CD4-positive, alpha-beta T cell treated with Interleukin-1 beta for 1 hour (primary cell): Measurements from ENCODE around the gene DSCAM.
"Not testable (repeated sequence)": the region's sequence is repeated elsewhere in the genome, so short reads cannot be mapped to it uniquely, and the experiment has no call there.

Source experiments
- DNase-seq, 2 donors: peaks; one replicate each; pipeline ENCODE4 v3.0.0-alpha.2; 2020 to 2022

DSCAM gene

DNA sequence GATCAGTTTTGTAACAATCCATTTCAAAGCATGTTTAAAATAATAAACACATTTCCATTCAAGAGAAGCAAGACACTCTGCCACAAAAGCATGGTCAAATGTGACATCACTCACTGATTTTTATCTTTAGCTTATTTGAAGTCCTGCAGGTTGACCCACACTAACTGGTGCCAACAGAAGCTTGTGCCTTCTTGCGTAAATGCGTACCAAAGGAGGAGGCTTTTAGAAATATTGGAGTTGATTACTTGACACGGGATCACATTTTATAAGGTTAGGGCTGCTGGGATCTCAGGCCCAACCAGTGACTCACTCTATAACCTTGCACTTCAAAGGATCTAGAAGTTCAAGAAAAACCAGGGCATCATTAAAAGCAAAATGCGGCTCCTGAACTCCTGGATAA is 776.1 kb downstream of the DSCAM start:
- no peak for DNase-seq

- no peak for DNase-seq
Observed at GRCh38 chr21:40067751-40068150, 779.2 kb downstream of the DSCAM start.

- no peak for DNase-seq
Observed at GRCh38 chr21:40066221-40066620, 780.7 kb downstream of the DSCAM start.

DNA sequence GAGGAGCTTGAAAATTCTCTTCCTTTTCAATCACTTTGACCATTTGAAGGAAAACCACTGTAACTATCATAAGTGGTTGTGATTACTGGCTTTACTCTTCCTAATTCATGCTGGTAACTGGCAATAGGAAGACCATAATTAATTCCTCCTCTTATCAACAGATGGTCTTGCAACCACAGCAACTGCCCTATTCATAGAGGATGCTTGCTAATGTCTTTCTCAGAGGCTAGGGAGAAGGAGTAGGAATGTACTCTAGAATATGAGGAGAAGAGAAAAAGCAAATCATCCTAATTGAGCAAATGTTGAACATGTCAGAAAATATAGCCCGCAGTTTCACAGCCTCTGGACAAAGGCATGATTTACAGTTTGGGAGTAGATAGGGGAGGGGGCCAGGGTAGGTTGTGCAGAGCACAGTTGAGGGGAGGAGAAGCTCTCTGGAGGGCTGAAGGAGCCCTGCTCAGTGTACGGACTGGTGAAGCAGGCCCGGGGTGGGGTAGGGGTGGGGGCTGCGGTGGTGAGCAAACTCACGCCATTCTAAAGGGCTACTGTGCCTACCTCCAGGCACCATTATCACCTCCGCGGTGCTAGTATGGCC is 786.8 kb downstream of the DSCAM start:
- no peak for DNase-seq

DNA sequence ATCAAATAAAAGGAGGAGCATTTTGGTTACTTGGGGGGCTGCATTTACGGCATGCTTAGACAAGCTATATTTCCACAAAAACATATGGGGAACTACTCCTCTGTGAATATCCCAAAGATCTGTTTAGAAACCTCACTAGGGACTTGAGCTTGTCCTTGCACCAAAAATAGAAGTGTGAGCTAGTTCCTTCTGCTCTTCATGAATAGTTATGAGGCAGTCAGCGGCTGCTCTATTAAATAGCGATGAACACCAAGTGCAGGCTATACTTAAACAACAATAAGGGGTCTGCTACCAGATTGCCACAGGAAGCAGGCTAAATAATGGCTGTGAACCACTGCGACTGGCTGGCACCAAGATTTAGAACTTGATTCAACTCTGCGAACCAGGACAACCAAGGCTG is 789.6 kb downstream of the DSCAM start:
- no peak for DNase-seq

- DNase-seq: no peak
Observed at GRCh38 chr21:40056031-40056430, 790.9 kb downstream of the DSCAM start.

DNA sequence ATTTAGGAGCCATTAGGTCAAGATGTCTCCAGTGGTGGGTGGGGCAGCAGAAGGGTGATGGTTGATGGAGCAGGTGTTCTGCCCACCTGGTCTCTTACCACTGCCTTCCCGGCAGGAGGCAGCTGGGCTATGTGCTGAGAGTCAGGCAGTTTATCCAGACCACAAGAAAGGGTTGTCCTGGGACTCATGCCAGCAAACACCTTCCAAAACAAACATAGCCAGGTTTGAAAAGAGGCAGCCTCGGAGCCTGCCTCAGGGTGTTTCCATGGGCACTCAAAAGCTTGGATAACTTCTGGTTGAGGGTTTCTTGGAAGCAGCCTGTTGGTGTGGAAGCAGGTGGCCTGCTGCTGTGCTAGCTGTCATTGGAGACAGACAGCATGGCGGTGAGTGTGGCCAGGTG is 792.6 kb downstream of the DSCAM start:
- no peak for DNase-seq

- no peak for DNase-seq
Observed at GRCh38 chr21:40053007-40053406, 794.0 kb downstream of the DSCAM start.

- DNase-seq: no peak
Observed at GRCh38 chr21:40052276-40052675, 794.7 kb downstream of the DSCAM start.

GRCh38 chr21:40051801-40052200 is 795.2 kb downstream of the DSCAM start:
- DNase-seq: no peak

- DNase-seq: no peak
Observed at GRCh38 chr21:40049931-40050290, 797.0 kb downstream of the DSCAM start.

- no peak for DNase-seq
Observed at GRCh38 chr21:40049031-40049930, 797.7 kb downstream of the DSCAM start.

GRCh38 chr21:40047993-40048730 is 798.8 kb downstream of the DSCAM start:
- no peak for DNase-seq

- DNase-seq: no peak
Observed at GRCh38 chr21:40047211-40047610, 799.7 kb downstream of the DSCAM start.

GRCh38 chr21:40043866-40044265 is 803.1 kb downstream of the DSCAM start:
- no peak for DNase-seq

- no peak for DNase-seq
Observed at GRCh38 chr21:40043423-40043822, 803.5 kb downstream of the DSCAM start.

DNA sequence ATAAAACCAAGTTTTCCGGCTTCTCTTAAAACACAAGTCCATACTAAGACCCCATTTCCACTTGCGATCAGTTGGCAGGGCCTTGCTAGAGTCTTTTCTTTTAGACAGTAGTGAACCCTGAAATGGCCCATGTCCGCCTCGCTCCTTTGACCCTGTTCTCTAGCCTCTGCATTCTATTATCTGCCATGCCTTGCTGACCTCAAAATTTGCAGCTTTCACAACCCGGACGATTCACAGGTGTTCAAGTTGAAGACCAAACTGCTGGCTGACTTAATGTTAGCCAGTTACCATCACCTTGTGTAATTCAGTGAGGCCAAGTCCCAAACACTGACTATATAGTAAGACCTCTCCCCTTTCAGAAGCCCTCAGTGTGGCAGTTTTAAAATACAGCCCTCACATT is 805.5 kb downstream of the DSCAM start:
- no peak for DNase-seq

DNA sequence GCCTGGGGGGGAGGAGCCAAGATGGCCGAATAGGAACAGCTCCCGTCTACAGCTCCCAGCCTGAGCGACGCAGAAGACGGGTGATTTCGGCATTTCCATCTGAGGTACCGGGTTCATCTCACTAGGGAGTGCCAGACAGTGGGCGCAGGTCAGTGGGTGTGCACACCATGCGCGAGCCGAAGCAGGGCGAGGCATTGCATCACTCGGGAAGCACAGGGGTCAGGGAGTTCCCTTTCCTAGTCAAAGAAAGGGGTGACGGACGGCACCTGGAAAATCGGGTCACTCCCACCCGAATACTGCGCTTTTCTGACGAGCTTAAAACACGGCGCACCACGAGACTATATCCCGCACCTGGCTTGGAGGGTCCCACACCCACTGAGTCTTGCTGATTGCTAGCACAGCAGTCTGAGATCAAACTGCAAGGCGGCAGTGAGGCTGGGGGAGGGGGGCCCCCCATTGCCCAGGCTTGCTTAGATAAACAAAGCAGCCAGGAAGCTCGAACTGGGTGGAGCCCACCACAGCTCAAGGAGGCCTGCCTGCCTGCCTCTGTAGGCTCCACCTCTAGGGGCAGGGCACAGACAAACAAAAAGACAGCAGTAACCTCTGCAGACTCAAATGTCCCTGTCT is 813.7 kb downstream of the DSCAM start:
- DNase-seq: not testable (repeated sequence)

DNA sequence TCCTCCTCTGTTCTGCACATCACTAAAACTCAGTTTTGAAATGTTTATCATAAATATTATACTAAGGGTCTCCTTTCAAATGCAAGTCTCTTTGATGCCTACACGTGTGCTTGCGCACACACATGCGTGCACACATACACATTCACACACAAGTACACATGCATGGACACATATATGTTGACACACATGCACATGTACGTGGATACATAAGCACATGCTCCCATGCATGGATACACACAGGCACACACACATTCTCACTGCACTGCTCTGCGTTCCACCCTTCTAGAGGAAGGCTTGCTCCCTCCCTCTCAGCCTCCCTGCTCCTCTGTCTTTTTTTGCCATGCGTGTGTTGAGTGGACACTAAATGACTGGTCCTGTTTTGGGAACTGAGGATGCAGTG is 817.1 kb downstream of the DSCAM start:
- no peak for DNase-seq

DNA sequence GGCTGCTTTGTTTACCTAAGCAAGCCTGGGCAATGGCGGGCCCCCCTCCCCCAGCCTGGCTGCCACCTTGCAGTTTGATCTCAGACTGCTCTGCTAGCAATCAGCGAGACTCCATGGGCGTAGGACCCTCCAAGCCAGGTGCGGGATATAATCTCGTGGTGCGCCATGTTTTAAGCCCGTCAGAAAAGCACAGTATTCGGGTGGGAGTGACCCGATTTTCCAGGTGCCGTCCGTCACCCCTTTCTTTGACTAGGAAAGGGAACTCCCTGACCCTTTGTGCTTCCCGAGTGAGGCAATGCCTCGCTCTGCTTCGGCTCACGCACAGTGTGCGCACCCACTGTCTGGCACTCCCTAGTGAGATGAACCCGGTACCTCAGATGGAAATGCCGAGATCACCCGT is 818.6 kb downstream of the DSCAM start:
- DNase-seq: not testable (repeated sequence)

GRCh38 chr21:40021558-40022351 is 825.2 kb downstream of the DSCAM start:
- no peak for DNase-seq

DNA sequence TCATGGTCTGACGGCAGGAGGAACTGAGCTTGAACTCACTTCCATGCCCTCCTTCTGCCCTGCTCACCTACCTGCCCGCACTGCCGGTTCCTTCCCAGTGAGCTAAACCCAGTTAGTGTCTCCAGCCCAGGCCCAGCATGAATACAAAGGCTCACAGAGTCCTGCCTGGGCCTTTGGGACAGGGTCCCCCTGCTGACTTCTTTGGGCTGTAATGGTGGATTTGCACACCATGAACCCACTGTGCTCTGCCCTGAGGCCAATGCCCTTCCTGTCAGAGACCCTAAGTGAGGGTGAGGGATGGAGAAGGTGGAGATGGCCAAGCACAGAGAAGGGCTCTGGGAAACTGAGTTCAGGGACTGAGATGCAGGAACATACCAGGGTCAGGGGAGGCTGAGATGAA is 826.3 kb downstream of the DSCAM start:
- no peak for DNase-seq
